Measurements from ENCODE around the gene CEP128. TPM values are rescaled to one million over a fixed set of nuclear protein-coding genes. Genes with fewer than 3 reads are reported as not detected.

Gene CEP128
- total RNA-seq, 1 experiment from 2014 or later, result 16.4 TPM

DNA sequence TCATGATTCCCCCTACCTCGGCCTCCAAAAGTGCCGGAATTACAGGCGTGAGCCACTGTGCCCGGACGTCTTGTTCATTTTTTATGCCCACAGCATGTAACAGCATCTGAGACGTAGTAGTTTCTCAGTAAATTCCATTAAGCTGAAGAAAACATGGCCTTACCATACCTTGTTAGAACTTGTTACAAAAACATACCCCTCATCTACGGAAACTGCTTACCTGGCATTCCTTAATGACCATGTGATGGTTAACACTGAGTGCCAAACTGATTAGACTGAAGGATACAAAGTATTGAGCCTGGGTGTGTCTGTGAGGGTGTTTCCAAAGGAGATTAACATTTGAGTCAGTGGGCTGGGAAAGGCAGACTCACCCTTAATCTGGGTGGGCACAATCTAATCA, 186.8 kb downstream of the CEP128 start:
- Histone ChIP-seq H3K4me1 (ENCODE audit: control insufficient read depth in 1 of 2, insufficient read depth in 2 of 2, low read length in 2 of 2) (no peaks in the 10 kb centered on the region), H3K27me3 (ENCODE audit: insufficient read depth, low read length) (no peaks in the 10 kb centered on the region), H3K9ac (ENCODE audit: low read length) (no peak overlapping the region), H2AFZ (ENCODE audit: low read depth, low read length, poor library complexity, severe bottlenecking) (no peak overlapping the region), H4K20me1 (ENCODE audit: insufficient read depth) (no peaks in the 10 kb centered on the region), H3K4me2 (ENCODE audit: low read length) (no peak overlapping the region), H3K27ac (ENCODE audit: low read depth, low read length) (no peak overlapping the region), H3K9me3 (ENCODE audit: control insufficient read depth in 1 of 2, insufficient read depth in 1 of 2, low read depth in 1 of 2, low read length in 2 of 2) (no peaks in the 10 kb centered on the region), H3K9me2 (ENCODE audit: insufficient read depth) (no peaks in the 10 kb centered on the region), H3K36me3 (ENCODE audit: control insufficient read depth in 1 of 2, insufficient read depth in 2 of 2, low read length in 2 of 2) (no peaks in the 10 kb centered on the region), H3K4me3 (replicated peaks in 1 of 2; ENCODE audit: low read depth in 1 of 2, low read length in 2 of 2) (no peak overlapping the region), H3K79me2 (ENCODE audit: insufficient read depth, low read length) (no peaks in the 10 kb centered on the region)
- TF ChIP-seq YY1 (IDR thresholded peaks at IDR 0.05; ENCODE audit: extremely low read depth, insufficient replicate concordance, low read depth, low read length), result no peak
- TF ChIP-seq, protein P1, sequence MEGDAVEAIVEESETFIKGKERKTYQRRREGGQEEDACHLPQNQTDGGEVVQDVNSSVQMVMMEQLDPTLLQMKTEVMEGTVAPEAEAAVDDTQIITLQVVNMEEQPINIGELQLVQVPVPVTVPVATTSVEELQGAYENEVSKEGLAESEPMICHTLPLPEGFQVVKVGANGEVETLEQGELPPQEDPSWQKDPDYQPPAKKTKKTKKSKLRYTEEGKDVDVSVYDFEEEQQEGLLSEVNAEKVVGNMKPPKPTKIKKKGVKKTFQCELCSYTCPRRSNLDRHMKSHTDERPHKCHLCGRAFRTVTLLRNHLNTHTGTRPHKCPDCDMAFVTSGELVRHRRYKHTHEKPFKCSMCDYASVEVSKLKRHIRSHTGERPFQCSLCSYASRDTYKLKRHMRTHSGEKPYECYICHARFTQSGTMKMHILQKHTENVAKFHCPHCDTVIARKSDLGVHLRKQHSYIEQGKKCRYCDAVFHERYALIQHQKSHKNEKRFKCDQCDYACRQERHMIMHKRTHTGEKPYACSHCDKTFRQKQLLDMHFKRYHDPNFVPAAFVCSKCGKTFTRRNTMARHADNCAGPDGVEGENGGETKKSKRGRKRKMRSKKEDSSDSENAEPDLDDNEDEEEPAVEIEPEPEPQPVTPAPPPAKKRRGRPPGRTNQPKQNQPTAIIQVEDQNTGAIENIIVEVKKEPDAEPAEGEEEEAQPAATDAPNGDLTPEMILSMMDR (IDR thresholded peaks at IDR 0.05 in 2 of 3, conservative IDR thresholded peaks at IDR 0.05 in 1 of 3; ENCODE audit: borderline replicate concordance in 1 of 3, insufficient read depth in 1 of 3, low read depth in 2 of 3, low read length in 2 of 3), result no peak
- no peak for TF ChIP-seq RAD21 (IDR thresholded peaks at IDR 0.05; ENCODE audit: low read depth)
- TF ChIP-seq ZFX (IDR thresholded peaks at IDR 0.05), result no peak
- TF ChIP-seq SRF (IDR thresholded peaks at IDR 0.05; ENCODE audit: low read depth), result no peak
- TF ChIP-seq EGR1 (IDR thresholded peaks at IDR 0.05; ENCODE audit: low read depth), result no peak
- TF ChIP-seq EZH2 (IDR thresholded peaks at IDR 0.05), result no peak
- no peak for TF ChIP-seq ELF1 (IDR thresholded peaks at IDR 0.05; ENCODE audit: borderline replicate concordance, low read depth)
- TF ChIP-seq, protein P2, sequence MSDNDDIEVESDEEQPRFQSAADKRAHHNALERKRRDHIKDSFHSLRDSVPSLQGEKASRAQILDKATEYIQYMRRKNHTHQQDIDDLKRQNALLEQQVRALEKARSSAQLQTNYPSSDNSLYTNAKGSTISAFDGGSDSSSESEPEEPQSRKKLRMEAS (IDR thresholded peaks at IDR 0.05), result no peak
- TF ChIP-seq CBX3 (IDR thresholded peaks at IDR 0.05; ENCODE audit: low read depth), result no peak
- TF ChIP-seq POLR2A (IDR thresholded peaks at IDR 0.05; ENCODE audit: borderline replicate concordance, extremely low read depth, insufficient read depth, insufficient read length), result no peak
- POLR2A ChIA-PET, result no interaction called here
- CTCF ChIA-PET, result no interaction called here
- intact Hi-C loops (cut with micrococcal nuclease), result no loop called here
- DNase-seq (ENCODE audit: low read depth, low spot score) (no peak), ATAC-seq (no peak)
- no TSS peak for BruUV-seq (replicated peaks)
- RAD21 ChIA-PET (ENCODE audit: low non-redundant PET in 1 of 2, low total read pairs in 2 of 2, uncharacterized antibody in 2 of 2, unreplicated experiment in 2 of 2), result no interaction called here

Measured in HCT116 (cell line).